GM12864 (cell line): ENCODE data around the gene COL27A1.
A peak's percentile ranks its signal among the peaks of the same experiment; 100 is the strongest.

Source experiments
- DNase-seq: peaks from one replicate; pipeline ENCODE4 v3.0.0-alpha.2; 2011; ENCODE audit warnings: low read depth
- H3K4me3 ChIP-seq: 2 replicates; pipeline ENCODE4 v1.5.1; 2011; ENCODE audit warnings: mild to moderate bottlenecking, low read depth, low read length, control low read depth
- CTCF ChIP-seq: IDR thresholded peaks from 2 replicates; pipeline ENCODE4 v1.5.1; 2011; ENCODE audit warnings: low read depth, mild to moderate bottlenecking, moderate library complexity, low read length, control low read depth, inconsistent platforms; ENCODE audit errors: missing control alignments

The COL27A1 gene

GRCh38 chr9:114345493-114346065 is 190.2 kb downstream of the COL27A1 start:
- H3K4me3 ChIP-seq, result no peak overlapping the region
- no peak for TF ChIP-seq CTCF
- DNase-seq, result no peak

GRCh38 chr9:114346146-114346545 is 190.8 kb downstream of the COL27A1 start:
- no peak overlapping the region for H3K4me3 ChIP-seq
- DNase-seq, result no peak
- TF ChIP-seq CTCF, result no peak

GRCh38 chr9:114347675-114348074 is 192.3 kb downstream of the COL27A1 start:
- no peak for DNase-seq
- no peak for TF ChIP-seq CTCF
- H3K4me3 ChIP-seq, result no peak overlapping the region

GRCh38 chr9:114348261-114348905 is 193.0 kb downstream of the COL27A1 start:
- H3K4me3 ChIP-seq, result no peak overlapping the region
- DNase-seq, result no peak
- TF ChIP-seq CTCF, result no peak

- no peak for TF ChIP-seq CTCF
- H3K4me3 ChIP-seq, result no peak overlapping the region
- DNase-seq, result peak; percentile 80
Measured at GRCh38 chr9:114348906-114349482, 193.7 kb downstream of the COL27A1 start.

GRCh38 chr9:114349713-114350480 is 194.6 kb downstream of the COL27A1 start:
- no peak overlapping the region for H3K4me3 ChIP-seq
- no peak for TF ChIP-seq CTCF
- DNase-seq, result no peak
